SK-N-SH treated with all-trans-retinoic acid at 6 μM for 48 hours (cell line): ENCODE data around the gene PAQR5.
"Not testable (repeated sequence)": the region's sequence is repeated elsewhere in the genome, so short reads cannot be mapped to it uniquely, and the experiment has no call there.

Experiments
- ATAC-seq: fragments of 200-7000 bp; cut with Tn5 transposase; 3 replicates; pipeline ENCODE4 v1.9.1; 2020; ENCODE audit warnings: mild to moderate bottlenecking, moderate library complexity
- ARNTL ChIP-seq: fragments of 450-650 bp; formaldehyde crosslinking; IDR thresholded peaks from 2 replicates; pipeline ENCODE4 v1.5.0; 2020; ENCODE audit warnings: low read depth, mild to moderate bottlenecking, moderate library complexity, borderline replicate concordance
- CSDC2 ChIP-seq: fragments of 250-450 bp; sonication (Bioruptor Pico); IDR thresholded peaks from 2 replicates; pipeline ENCODE4 v1.5.0; 2020; ENCODE audit warnings: mild to moderate bottlenecking, moderate library complexity
- ESRRG ChIP-seq: fragments of 250-450 bp; sonication (Bioruptor Pico); IDR thresholded peaks from 2 replicates; pipeline ENCODE4 v1.6.1; 2021; ENCODE audit warnings: mild to moderate bottlenecking
- GLIS3 ChIP-seq: fragments of 250-450 bp; sonication (Bioruptor Pico); IDR thresholded peaks from 2 replicates; pipeline ENCODE4 v1.5.0; 2020; ENCODE audit warnings: mild to moderate bottlenecking, moderate library complexity
- ISL1 ChIP-seq: fragments of 250-450 bp; sonication (Bioruptor Pico); IDR thresholded peaks from 2 replicates; pipeline ENCODE4 v2.1.2; 2022; ENCODE audit warnings: mild to moderate bottlenecking, moderate library complexity
- PPARA ChIP-seq: fragments of 250-450 bp; sonication (Bioruptor Pico); IDR thresholded peaks from 2 replicates; pipeline ENCODE4 v1.5.0; 2020; ENCODE audit warnings: mild to moderate bottlenecking, borderline replicate concordance
- RARB ChIP-seq: fragments of 250-450 bp; sonication (Bioruptor Pico); IDR thresholded peaks from 2 replicates; pipeline ENCODE4 v1.8.0; 2021; ENCODE audit warnings: mild to moderate bottlenecking, moderate library complexity
- SNAI2 ChIP-seq: fragments of 250-450 bp; sonication (Bioruptor Pico); IDR thresholded peaks from 2 replicates; pipeline ENCODE4 v1.5.0; 2020; ENCODE audit warnings: mild to moderate bottlenecking, moderate library complexity
- TCF4 ChIP-seq: fragments of 250-450 bp; sonication (Bioruptor Pico); IDR thresholded peaks from 2 replicates; pipeline ENCODE4 v1.8.0; 2021; ENCODE audit warnings: mild to moderate bottlenecking, moderate library complexity, borderline replicate concordance
- TOX ChIP-seq: fragments of 250-450 bp; sonication (Bioruptor Pico); IDR thresholded peaks from 2 replicates; pipeline ENCODE4 v1.8.0; 2021; ENCODE audit warnings: mild to moderate bottlenecking, moderate library complexity, borderline replicate concordance
- ZC3H10 ChIP-seq: fragments of 250-450 bp; sonication (Bioruptor Pico); IDR thresholded peaks from 2 replicates; pipeline ENCODE4 v1.5.1; 2021; ENCODE audit warnings: mild to moderate bottlenecking, moderate library complexity
- ZFP3 ChIP-seq: fragments of 250-450 bp; sonication (Bioruptor Pico); IDR thresholded peaks from 2 replicates; pipeline ENCODE4 v1.5.0; 2020; ENCODE audit warnings: mild to moderate bottlenecking, moderate library complexity
- ZFP30 ChIP-seq: fragments of 450-650 bp; formaldehyde crosslinking; IDR thresholded peaks from 2 replicates; pipeline ENCODE4 v1.5.0; 2022; ENCODE audit warnings: mild to moderate bottlenecking, moderate library complexity
- ZNF565 ChIP-seq: fragments of 450-650 bp; formaldehyde crosslinking; conservative IDR thresholded peaks from 2 replicates; pipeline ENCODE4 v1.5.0; 2020; ENCODE audit warnings: low read depth, mild to moderate bottlenecking, moderate library complexity
- ZNF70 ChIP-seq: fragments of 450-650 bp; formaldehyde crosslinking; IDR thresholded peaks from 2 replicates; pipeline ENCODE4 v1.5.0; 2020; ENCODE audit warnings: mild to moderate bottlenecking, moderate library complexity
- ZNF8 ChIP-seq: fragments of 450-650 bp; formaldehyde crosslinking; IDR thresholded peaks from 2 replicates; pipeline ENCODE4 v1.5.0; 2020; ENCODE audit warnings: mild to moderate bottlenecking, moderate library complexity
- TF ChIP-seq, protein P1 (sequence below): fragments of 250-450 bp; sonication (Bioruptor Pico); IDR thresholded peaks from 2 replicates; pipeline ENCODE4 v1.8.0; 2021; ENCODE audit warnings: low read depth, mild to moderate bottlenecking, moderate library complexity, borderline replicate concordance
- TF ChIP-seq, protein P2 (sequence below): fragments of 250-450 bp; sonication (Bioruptor Pico); IDR thresholded peaks from 2 replicates; pipeline ENCODE4 v1.8.0; 2020; ENCODE audit warnings: mild to moderate bottlenecking, moderate library complexity, borderline replicate concordance
- TF ChIP-seq, protein P3 (sequence below): fragments of 250-450 bp; sonication (Bioruptor Pico); IDR thresholded peaks from 2 replicates; pipeline ENCODE4 v1.5.1; 2021; ENCODE audit warnings: mild to moderate bottlenecking, moderate library complexity
- TF ChIP-seq, protein P4 (sequence below): fragments of 250-450 bp; sonication (Bioruptor Pico); IDR thresholded peaks from 2 replicates; pipeline ENCODE4 v1.5.1; 2020; ENCODE audit warnings: low read depth, mild to moderate bottlenecking, moderate library complexity

PAQR5 gene

DNA sequence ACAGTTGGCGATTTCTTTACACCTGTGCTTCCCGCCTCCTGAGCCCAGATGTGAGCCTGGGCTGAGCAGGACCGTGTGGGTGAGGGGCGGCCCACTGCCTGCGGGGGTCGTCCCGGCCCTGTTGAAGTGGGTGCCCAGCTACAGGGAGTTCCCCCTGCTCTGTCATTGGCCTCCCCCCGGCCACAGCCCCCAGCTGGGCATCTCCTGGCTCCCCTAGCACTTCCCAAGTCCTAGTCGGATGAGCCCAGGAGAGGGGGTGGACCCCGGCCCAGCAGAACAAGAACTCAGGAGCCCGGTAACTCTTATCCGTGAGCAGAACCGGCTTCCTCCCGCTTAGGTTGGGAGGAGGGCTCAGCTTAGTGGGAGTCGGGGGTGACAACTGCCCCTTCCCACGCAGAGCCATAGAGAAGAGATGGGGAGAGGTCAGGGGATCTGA is 757 bp downstream of the PAQR5 start:
- TF ChIP-seq CSDC2 (CRISPR knock-in tag) (no peak), ZFP3 (no peak), ESRRG (CRISPR knock-in tag) (no peak), ZNF8 (CRISPR knock-in tag) (no peak), GLIS3 (CRISPR knock-in tag) (no peak), SNAI2 (CRISPR knock-in tag) (no peak), ARNTL (CRISPR knock-in tag) (no peak), RARB (no peak), ZNF565 (no peak), ZC3H10 (CRISPR knock-in tag) (no peak), PPARA (CRISPR knock-in tag) (no peak), TCF4 (CRISPR knock-in tag) (no peak), ZNF70 (no peak), ISL1 (CRISPR knock-in tag) (no peak), ZFP30 (CRISPR knock-in tag) (no peak)
- TF ChIP-seq, protein P1, sequence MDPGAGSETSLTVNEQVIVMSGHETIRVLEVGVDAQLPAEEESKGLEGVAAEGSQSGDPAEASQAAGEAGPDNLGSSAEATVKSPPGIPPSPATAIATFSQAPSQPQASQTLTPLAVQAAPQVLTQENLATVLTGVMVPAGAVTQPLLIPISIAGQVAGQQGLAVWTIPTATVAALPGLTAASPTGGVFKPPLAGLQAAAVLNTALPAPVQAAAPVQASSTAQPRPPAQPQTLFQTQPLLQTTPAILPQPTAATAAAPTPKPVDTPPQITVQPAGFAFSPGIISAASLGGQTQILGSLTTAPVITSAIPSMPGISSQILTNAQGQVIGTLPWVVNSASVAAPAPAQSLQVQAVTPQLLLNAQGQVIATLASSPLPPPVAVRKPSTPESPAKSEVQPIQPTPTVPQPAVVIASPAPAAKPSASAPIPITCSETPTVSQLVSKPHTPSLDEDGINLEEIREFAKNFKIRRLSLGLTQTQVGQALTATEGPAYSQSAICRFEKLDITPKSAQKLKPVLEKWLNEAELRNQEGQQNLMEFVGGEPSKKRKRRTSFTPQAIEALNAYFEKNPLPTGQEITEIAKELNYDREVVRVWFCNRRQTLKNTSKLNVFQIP (CRISPR knock-in tag) = no peak
- TF ChIP-seq, protein P2, sequence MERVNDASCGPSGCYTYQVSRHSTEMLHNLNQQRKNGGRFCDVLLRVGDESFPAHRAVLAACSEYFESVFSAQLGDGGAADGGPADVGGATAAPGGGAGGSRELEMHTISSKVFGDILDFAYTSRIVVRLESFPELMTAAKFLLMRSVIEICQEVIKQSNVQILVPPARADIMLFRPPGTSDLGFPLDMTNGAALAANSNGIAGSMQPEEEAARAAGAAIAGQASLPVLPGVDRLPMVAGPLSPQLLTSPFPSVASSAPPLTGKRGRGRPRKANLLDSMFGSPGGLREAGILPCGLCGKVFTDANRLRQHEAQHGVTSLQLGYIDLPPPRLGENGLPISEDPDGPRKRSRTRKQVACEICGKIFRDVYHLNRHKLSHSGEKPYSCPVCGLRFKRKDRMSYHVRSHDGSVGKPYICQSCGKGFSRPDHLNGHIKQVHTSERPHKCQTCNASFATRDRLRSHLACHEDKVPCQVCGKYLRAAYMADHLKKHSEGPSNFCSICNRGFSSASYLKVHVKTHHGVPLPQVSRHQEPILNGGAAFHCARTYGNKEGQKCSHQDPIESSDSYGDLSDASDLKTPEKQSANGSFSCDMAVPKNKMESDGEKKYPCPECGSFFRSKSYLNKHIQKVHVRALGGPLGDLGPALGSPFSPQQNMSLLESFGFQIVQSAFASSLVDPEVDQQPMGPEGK (CRISPR knock-in tag) = no peak
- TF ChIP-seq, protein P3, sequence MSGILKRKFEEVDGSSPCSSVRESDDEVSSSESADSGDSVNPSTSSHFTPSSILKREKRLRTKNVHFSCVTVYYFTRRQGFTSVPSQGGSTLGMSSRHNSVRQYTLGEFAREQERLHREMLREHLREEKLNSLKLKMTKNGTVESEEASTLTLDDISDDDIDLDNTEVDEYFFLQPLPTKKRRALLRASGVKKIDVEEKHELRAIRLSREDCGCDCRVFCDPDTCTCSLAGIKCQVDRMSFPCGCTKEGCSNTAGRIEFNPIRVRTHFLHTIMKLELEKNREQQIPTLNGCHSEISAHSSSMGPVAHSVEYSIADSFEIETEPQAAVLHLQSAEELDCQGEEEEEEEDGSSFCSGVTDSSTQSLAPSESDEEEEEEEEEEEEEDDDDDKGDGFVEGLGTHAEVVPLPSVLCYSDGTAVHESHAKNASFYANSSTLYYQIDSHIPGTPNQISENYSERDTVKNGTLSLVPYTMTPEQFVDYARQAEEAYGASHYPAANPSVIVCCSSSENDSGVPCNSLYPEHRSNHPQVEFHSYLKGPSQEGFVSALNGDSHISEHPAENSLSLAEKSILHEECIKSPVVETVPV = no peak
- TF ChIP-seq, protein P4, sequence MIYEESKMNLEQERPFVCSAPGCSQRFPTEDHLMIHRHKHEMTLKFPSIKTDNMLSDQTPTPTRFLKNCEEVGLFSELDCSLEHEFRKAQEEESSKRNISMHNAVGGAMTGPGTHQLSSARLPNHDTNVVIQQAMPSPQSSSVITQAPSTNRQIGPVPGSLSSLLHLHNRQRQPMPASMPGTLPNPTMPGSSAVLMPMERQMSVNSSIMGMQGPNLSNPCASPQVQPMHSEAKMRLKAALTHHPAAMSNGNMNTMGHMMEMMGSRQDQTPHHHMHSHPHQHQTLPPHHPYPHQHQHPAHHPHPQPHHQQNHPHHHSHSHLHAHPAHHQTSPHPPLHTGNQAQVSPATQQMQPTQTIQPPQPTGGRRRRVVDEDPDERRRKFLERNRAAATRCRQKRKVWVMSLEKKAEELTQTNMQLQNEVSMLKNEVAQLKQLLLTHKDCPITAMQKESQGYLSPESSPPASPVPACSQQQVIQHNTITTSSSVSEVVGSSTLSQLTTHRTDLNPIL (CRISPR knock-in tag) = no peak
- no peak for ATAC-seq

DNA sequence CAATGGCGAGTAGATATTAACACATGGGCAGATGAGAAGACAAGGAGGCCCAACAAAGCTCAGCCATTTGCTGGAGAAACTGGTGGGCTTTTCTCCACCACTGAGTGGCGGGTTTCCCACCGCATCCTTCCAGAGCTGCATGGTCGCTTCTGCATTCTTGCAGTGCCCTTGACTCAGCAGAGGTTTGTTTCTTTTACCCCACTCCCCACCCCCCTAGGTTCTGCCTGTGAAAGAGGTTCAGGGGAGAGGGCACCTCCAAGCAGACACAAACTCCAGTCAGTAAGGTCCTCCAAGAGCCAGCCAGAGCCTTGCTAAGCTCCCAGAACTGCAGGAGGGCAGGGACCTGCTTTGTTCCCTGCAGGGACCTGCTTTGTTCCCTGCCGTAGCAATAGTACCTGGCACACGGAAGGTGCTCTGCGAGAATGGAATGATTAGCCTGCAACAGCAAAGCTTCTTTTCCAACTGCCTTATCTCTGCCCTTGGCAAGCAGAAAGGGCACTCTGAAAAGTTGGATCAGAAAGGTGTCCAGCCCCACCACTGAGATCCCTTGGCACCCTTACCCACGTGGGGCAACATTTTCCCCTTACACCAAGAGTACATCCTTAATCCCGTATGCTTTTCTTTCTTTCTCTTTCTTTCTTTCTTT is 1.4 kb downstream of the PAQR5 start:
- TF ChIP-seq TCF4 (CRISPR knock-in tag) = no peak
- ATAC-seq = no peak

DNA sequence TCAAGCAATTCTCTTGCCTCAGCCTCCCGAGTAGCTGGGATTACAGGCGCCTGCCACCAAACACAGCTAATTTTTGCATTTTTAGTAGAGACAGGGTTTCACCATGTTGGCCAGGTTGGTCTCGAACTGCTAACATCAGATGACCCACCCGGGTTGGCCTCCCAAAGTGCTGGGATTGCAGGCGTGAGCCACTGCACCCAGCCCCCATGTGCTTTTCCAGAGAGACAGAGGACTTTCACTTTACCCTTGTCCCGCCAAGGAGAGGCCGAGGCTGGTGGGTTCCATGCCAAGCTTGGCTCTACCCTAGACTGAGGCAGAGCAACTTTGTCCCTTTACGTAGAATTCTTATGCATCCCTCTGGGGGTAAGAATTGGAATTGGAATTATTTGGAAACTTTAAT is 2.4 kb downstream of the PAQR5 start:
- not testable (repeated sequence) for ATAC-seq

DNA sequence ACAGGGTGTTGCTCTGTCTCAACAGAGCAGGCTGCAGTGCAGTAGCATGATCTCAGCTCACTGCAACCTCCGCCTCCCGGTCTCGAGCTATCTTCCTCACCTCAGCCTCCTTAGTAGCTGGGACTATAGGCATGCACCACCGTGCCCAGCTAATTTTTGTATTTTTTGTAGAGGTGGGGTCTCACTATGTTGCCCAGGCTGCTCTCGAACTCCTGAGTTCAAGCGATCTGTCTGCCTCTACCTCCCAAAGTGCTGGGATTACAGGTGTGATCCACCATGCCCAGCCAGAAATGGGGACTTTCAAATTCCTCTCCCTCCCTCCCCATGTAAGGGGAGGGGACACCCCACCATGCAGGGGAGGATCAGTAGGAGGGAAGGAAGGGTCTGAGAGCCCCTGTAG is 3.4 kb downstream of the PAQR5 start:
- not testable (repeated sequence) for ATAC-seq

DNA sequence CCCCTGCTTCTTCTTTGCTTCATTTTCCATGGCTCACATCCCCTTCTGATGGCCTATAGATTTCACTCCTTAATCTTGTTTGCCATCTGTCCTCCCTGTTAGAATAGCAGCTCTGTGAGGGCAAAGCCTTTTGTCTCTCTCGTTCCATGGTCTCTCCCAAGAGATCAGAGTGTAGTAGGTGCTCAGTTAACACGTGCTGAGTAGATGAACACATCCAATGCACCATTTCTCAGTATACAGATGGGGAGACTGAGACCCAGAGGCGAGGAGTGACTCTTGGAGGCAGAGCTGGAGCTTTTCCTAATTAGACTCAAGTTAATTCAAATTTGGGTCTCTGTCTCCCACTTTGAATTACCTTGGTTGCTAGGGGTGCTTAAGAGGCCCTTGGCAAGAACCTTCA is 4.2 kb downstream of the PAQR5 start:
- TF ChIP-seq GLIS3 (CRISPR knock-in tag) = no peak
- TF ChIP-seq TOX (CRISPR knock-in tag) = no peak
- no peak for ATAC-seq
